CD4-positive, alpha-beta T cell treated with Interleukin-1 beta for 1 hour (primary cell): ENCODE measurements around the gene NECTIN2.
A peak's percentile ranks its signal among the peaks of the same experiment; 100 is the strongest.

ENCODE experiments used
- DNase-seq, 2 donors: peaks; one replicate each; pipeline ENCODE4 v3.0.0-alpha.2; 2020 to 2022

The NECTIN2 gene

GRCh38 chr19:44845612-44846454 lies at the start of gene NECTIN2:
TSS of gene NECTIN2 (plus strand) at chr19:44846297. CDS start at chr19:44846526, 229 bp downstream.
- DNase-seq: peak; percentile 76 to 86

GRCh38 chr19:44796701-44797115 lies 49.4 kb upstream of the NECTIN2 start:
- peak in 1 of 2 donors; percentile 3 for DNase-seq

- no peak for DNase-seq
Observed at GRCh38 chr19:44799627-44800346, 46.3 kb upstream of the NECTIN2 start.

- peak; percentile 75 to 78 for DNase-seq
Observed at GRCh38 chr19:44800461-44800860, 45.6 kb upstream of the NECTIN2 start.

GRCh38 chr19:44803442-44804428 lies 42.4 kb upstream of the NECTIN2 start:
- no peak for DNase-seq

GRCh38 chr19:44806291-44806690 lies 39.8 kb upstream of the NECTIN2 start:
- DNase-seq: no peak

GRCh38 chr19:44807162-44807561 lies 38.9 kb upstream of the NECTIN2 start:
- no peak for DNase-seq

GRCh38 chr19:44807652-44808462 lies 38.2 kb upstream of the NECTIN2 start:
- DNase-seq: no peak

- DNase-seq: no peak
Observed at GRCh38 chr19:44808463-44809371, 37.4 kb upstream of the NECTIN2 start, which contains the start of gene BCAM. TSS of gene BCAM (plus strand) at chr19:44809103. CDS start at chr19:44809125, 22 bp downstream.

GRCh38 chr19:44809577-44810233 lies 36.4 kb upstream of the NECTIN2 start:
- DNase-seq: no peak

GRCh38 chr19:44810234-44811121 lies 35.6 kb upstream of the NECTIN2 start:
- no peak for DNase-seq

GRCh38 chr19:44811122-44811419 lies 35.0 kb upstream of the NECTIN2 start:
- no peak for DNase-seq

GRCh38 chr19:44812142-44812718 lies 33.9 kb upstream of the NECTIN2 start:
- DNase-seq: no peak

- DNase-seq: no peak
Observed at GRCh38 chr19:44813070-44813840, 32.8 kb upstream of the NECTIN2 start.

- DNase-seq: no peak
Observed at GRCh38 chr19:44813841-44814470, 32.1 kb upstream of the NECTIN2 start.

GRCh38 chr19:44814517-44814916 lies 31.6 kb upstream of the NECTIN2 start:
- no peak for DNase-seq

GRCh38 chr19:44816301-44816700 lies 29.8 kb upstream of the NECTIN2 start:
- no peak for DNase-seq
